Tibial artery (tissue), 4 donors: ENCODE data around the gene PMPCB.
"Not testable (repeated sequence)": the region's sequence is repeated elsewhere in the genome, so short reads cannot be mapped to it uniquely, and the experiment has no call there.

Experiments used
- DNase-seq, 2 donors: peaks; one replicate each; pipeline ENCODE4 v3.0.0-alpha.2; 2019
- H3K27ac ChIP-seq, 2 donors: fragments of 200-600 bp; sonication (generic) in 1 of 2; 1 replicate in 1 of 2; 2 replicates in 1 of 2; pipeline ENCODE4 v1.5.1; 2018 to 2019; ENCODE audit warnings: mild to moderate bottlenecking in 1 of 2
- H3K27me3 ChIP-seq, 2 donors: fragments of 200-600 bp; sonication (generic) in 1 of 2; one replicate each; pipeline versions ENCODE4 v1.5.1 to v1.6.0; 2016 to 2019
- H3K36me3 ChIP-seq, 3 donors: fragments of 200-600 bp; sonication (generic) in 2 of 3; one replicate each; pipeline ENCODE4 v1.5.1; 2016 to 2019; ENCODE audit warnings: mild to moderate bottlenecking in 2 of 3
- H3K4me1 ChIP-seq, 4 donors: fragments of 200-600 bp; sonication (generic) in 2 of 4; 1 replicate in 3 of 4; 2 replicates in 1 of 4; pipeline ENCODE4 v1.5.1; 2016 to 2019
- H3K4me3 ChIP-seq, 2 donors: fragments of 200-600 bp; sonication (generic) in 1 of 2; 1 replicate in 1 of 2; 2 replicates in 1 of 2; pipeline ENCODE4 v1.5.1; 2018 to 2019; ENCODE audit warnings: mild to moderate bottlenecking in 2 of 2
- H3K9me3 ChIP-seq, 3 donors: fragments of 200-600 bp; sonication (generic) in 1 of 3; one replicate each; pipeline ENCODE4 v1.5.1; 2016 to 2019
- CTCF ChIP-seq, 2 experiments: fragments of 200-600 bp in 1 of 2; fragments of 450-650 bp in 1 of 2; IDR thresholded peaks; one replicate each; pipeline ENCODE4 v1.5.1; 2017 to 2019; ENCODE audit warnings: antibody characterized with exemption in 2 of 2, mild to moderate bottlenecking in 1 of 2, moderate library complexity in 1 of 2
- intact Hi-C: fragments of 100-400 bp; cut with DNase I; formaldehyde crosslinking; loops from one replicate; pipeline ENCODE4 v1.15.0; 2023; ENCODE audit warnings: low total_unique reads

The PMPCB gene

GRCh38 chr7:103296901-103297836, at the start of gene PMPCB:
PMPCB (plus strand) TSS chr7:103297435; CDS start chr7:103297460, 25 bp downstream.
- intact Hi-C loops, result loop anchor here (5.0 kb wide), 1 partner anchor 150 kb away; the partner anchor contains the start of gene NAPEPLD

GRCh38 chr7:103253699-103254506, 43.3 kb upstream of the PMPCB start:
- DNase-seq, intact Hi-C loops, H3K27me3 ChIP-seq, H3K4me3 ChIP-seq, H3K36me3 ChIP-seq, H3K27ac ChIP-seq, H3K4me1 ChIP-seq, H3K9me3 ChIP-seq: not testable (repeated sequence)

More at GRCh38 chr7:103296901-103297836, at the start of gene PMPCB:
- H3K27ac ChIP-seq, result peak within 1 kb of the TSS; percentile 90 to 91
- H3K4me3 ChIP-seq, result peak within 1 kb of the TSS; percentile 90 to 91
- H3K27me3 ChIP-seq, result no peaks in the 10 kb centered on the region
- peaks cover 0 to 24% (median 16%) of the 10 kb centered on the region in 4 donors for H3K4me1 ChIP-seq
- peak; percentile 94 to 95 for TF ChIP-seq CTCF (IDR thresholded peaks at IDR 0.05)
- H3K36me3 ChIP-seq, result peaks cover 27 to 32% (median 30%) of the 10 kb centered on the region in 3 donors
- DNase-seq, result peak; percentile 97
- no peaks in the 10 kb centered on the region for H3K9me3 ChIP-seq

- H3K4me1 ChIP-seq, H3K9me3 ChIP-seq, DNase-seq, H3K27ac ChIP-seq, intact Hi-C loops, H3K36me3 ChIP-seq, H3K27me3 ChIP-seq, H3K4me3 ChIP-seq: not testable (repeated sequence)
Observed at GRCh38 chr7:103264054-103264453, 33.2 kb upstream of the PMPCB start.

GRCh38 chr7:103266229-103266628, 31.0 kb upstream of the PMPCB start:
- H3K27ac ChIP-seq, DNase-seq, H3K4me1 ChIP-seq, H3K9me3 ChIP-seq, H3K27me3 ChIP-seq, intact Hi-C loops, H3K36me3 ChIP-seq, H3K4me3 ChIP-seq: not testable (repeated sequence)

GRCh38 chr7:103273374-103273773, 23.9 kb upstream of the PMPCB start:
- H3K4me3 ChIP-seq, DNase-seq, H3K36me3 ChIP-seq, intact Hi-C loops, H3K4me1 ChIP-seq, H3K9me3 ChIP-seq, H3K27me3 ChIP-seq, H3K27ac ChIP-seq: not testable (repeated sequence)

GRCh38 chr7:103274867-103275266, 22.4 kb upstream of the PMPCB start:
- DNase-seq, intact Hi-C loops, H3K9me3 ChIP-seq: not testable (repeated sequence)

GRCh38 chr7:103278195-103278594, 19.0 kb upstream of the PMPCB start:
- intact Hi-C loops, result not testable (repeated sequence)

More at GRCh38 chr7:103274867-103275266, 22.4 kb upstream of the PMPCB start:
- not testable (repeated sequence) for H3K27ac ChIP-seq, H3K27me3 ChIP-seq, H3K4me3 ChIP-seq, H3K4me1 ChIP-seq, H3K36me3 ChIP-seq

GRCh38 chr7:103279636-103279962, 17.6 kb upstream of the PMPCB start:
- H3K27me3 ChIP-seq, intact Hi-C loops, H3K36me3 ChIP-seq, H3K9me3 ChIP-seq, DNase-seq: not testable (repeated sequence)
- peak overlapping the region; percentile 37 to 49 for H3K27ac ChIP-seq
- peak overlapping the region; percentile 62 to 63 for H3K4me3 ChIP-seq
- peaks cover 0 to 13% (median 5%) of the 10 kb centered on the region in 4 donors for H3K4me1 ChIP-seq

More at GRCh38 chr7:103278195-103278594, 19.0 kb upstream of the PMPCB start:
- not testable (repeated sequence) for H3K27ac ChIP-seq, H3K36me3 ChIP-seq, DNase-seq, H3K4me3 ChIP-seq, H3K27me3 ChIP-seq, H3K9me3 ChIP-seq
- H3K4me1 ChIP-seq, result peaks cover 0 to 13% (median 5%) of the 10 kb centered on the region in 4 donors

GRCh38 chr7:103279963-103280802, 17.1 kb upstream of the PMPCB start:
- Histone ChIP-seq H3K4me3 (peak overlapping the region; percentile 62 to 63), H3K4me1 (peaks cover 0 to 13% (median 5%) of the 10 kb centered on the region in 4 donors), H3K27ac (peak overlapping the region; percentile 37 to 57)
- intact Hi-C loops, H3K36me3 ChIP-seq, H3K27me3 ChIP-seq, H3K9me3 ChIP-seq: not testable (repeated sequence)
- DNase-seq, result peak; percentile 51 to 79

- H3K36me3 ChIP-seq, H3K9me3 ChIP-seq, H3K27me3 ChIP-seq, DNase-seq, intact Hi-C loops: not testable (repeated sequence)
- Histone ChIP-seq H3K4me1 (peaks cover 0 to 13% (median 5%) of the 10 kb centered on the region in 4 donors), H3K27ac (peak overlapping the region; percentile 37 to 57), H3K4me3 (peak overlapping the region; percentile 62 to 63)
Observed at GRCh38 chr7:103280803-103281155, 16.5 kb upstream of the PMPCB start.

GRCh38 chr7:103282802-103283427, 14.3 kb upstream of the PMPCB start:
- intact Hi-C loops, H3K27me3 ChIP-seq, H3K27ac ChIP-seq, H3K9me3 ChIP-seq, H3K36me3 ChIP-seq, DNase-seq, H3K4me3 ChIP-seq: not testable (repeated sequence)
- H3K4me1 ChIP-seq, result peaks cover 0 to 13% (median 5%) of the 10 kb centered on the region in 4 donors
